Right forelimb (tissue), 1 donor: ENCODE measurements around the gene SAMD9L.

Experiments
- DNase-seq: peaks from one replicate; pipeline ENCODE4 v3.0.0-alpha.2; 2018

The SAMD9L gene

GRCh38 chr7:93148144-93148543 is at the start of gene SAMD9L:
Gene SAMD9L, minus strand, starts transcription at chr7:93148385. Its CDS starts 12,414 bp downstream, at chr7:93135971.
- no peak for DNase-seq

- no peak for DNase-seq
These were observed 48.2 kb upstream of the SAMD9L start for GRCh38 chr7:93196336-93196735.

- no peak for DNase-seq
These were observed 46.2 kb upstream of the SAMD9L start for GRCh38 chr7:93194386-93194785.

- DNase-seq = no peak
These were observed 40.9 kb upstream of the SAMD9L start for GRCh38 chr7:93188870-93189634.

- no peak for DNase-seq
These were observed 37.3 kb upstream of the SAMD9L start for GRCh38 chr7:93185303-93186027.

- no peak for DNase-seq
These were observed 31.0 kb upstream of the SAMD9L start for GRCh38 chr7:93179173-93179572.

- DNase-seq = no peak
These were observed 30.0 kb upstream of the SAMD9L start for GRCh38 chr7:93178213-93178612.

GRCh38 chr7:93176992-93177580 is 28.9 kb upstream of the SAMD9L start:
- DNase-seq = no peak

- no peak for DNase-seq
These were observed 27.0 kb upstream of the SAMD9L start for GRCh38 chr7:93175219-93175618.

GRCh38 chr7:93172683-93173082 is 24.5 kb upstream of the SAMD9L start:
- no peak for DNase-seq

GRCh38 chr7:93171606-93172226 is 23.5 kb upstream of the SAMD9L start:
- no peak for DNase-seq

GRCh38 chr7:93165447-93165846 is 17.3 kb upstream of the SAMD9L start:
- no peak for DNase-seq

- no peak for DNase-seq
These were observed 16.6 kb upstream of the SAMD9L start for GRCh38 chr7:93164766-93165165.

- no peak for DNase-seq
These were observed 13.1 kb upstream of the SAMD9L start for GRCh38 chr7:93161181-93161762.

- no peak for DNase-seq
These were observed 12.2 kb upstream of the SAMD9L start for GRCh38 chr7:93160410-93160809.

- DNase-seq = no peak
These were observed 11.3 kb upstream of the SAMD9L start for GRCh38 chr7:93159490-93159889.

- no peak for DNase-seq
These were observed 8.7 kb upstream of the SAMD9L start for GRCh38 chr7:93156884-93157283.

- no peak for DNase-seq
These were observed 2.1 kb upstream of the SAMD9L start for GRCh38 chr7:93150200-93150835.

GRCh38 chr7:93148727-93149126 is 542 bp upstream of the SAMD9L start:
- DNase-seq = no peak

GRCh38 chr7:93147363-93147762 is 822 bp downstream of the SAMD9L start:
- peak; percentile 53 for DNase-seq

GRCh38 chr7:93146472-93147141 is 1.6 kb downstream of the SAMD9L start:
- DNase-seq = peak; percentile 47

- DNase-seq = no peak
These were observed 2.1 kb downstream of the SAMD9L start for GRCh38 chr7:93146036-93146435.
